ENCODE data around the gene MCEMP1.

DNA sequence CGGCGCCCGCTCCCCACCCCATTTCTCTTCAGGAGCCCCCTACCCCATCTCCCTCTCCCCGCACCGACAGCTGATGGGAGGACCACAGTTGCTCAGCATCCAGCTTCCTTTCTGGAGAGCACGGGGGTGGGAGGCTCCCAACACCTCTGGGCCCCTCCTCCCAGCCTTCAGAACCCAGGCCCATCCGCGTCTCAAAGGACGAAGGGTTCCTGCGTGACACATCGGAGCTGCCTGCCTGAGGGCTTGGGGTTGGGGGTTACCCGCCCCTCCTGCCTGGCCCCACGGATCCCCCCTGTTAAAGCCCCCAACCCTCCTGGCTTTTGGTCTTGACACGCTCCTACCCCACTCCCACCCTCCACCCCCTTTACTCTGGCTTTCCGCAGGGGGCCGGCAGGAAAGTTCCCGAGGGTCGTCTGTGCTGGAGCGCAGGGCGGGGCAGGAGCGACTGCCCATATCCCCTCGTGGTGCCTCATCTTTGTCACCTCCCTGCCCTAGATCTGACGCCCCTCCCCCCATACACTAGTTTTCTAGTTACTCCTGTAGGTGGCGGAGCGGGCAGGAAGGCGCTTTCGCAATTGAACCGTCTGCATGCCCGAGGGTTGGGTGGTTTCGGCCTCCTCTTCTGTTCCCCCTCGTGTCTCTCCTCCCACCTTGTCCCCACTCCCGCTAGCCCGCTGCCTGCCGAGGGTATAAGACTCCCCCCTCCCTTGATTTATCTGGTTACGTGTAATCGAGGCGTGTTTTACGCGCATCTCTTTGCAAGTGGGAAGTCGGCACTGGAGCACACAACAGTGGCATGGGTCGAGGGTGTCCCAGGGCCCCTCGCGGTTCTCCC is 4.7 kb downstream of the MCEMP1 start:
- TF ChIP-seq, protein P1, sequence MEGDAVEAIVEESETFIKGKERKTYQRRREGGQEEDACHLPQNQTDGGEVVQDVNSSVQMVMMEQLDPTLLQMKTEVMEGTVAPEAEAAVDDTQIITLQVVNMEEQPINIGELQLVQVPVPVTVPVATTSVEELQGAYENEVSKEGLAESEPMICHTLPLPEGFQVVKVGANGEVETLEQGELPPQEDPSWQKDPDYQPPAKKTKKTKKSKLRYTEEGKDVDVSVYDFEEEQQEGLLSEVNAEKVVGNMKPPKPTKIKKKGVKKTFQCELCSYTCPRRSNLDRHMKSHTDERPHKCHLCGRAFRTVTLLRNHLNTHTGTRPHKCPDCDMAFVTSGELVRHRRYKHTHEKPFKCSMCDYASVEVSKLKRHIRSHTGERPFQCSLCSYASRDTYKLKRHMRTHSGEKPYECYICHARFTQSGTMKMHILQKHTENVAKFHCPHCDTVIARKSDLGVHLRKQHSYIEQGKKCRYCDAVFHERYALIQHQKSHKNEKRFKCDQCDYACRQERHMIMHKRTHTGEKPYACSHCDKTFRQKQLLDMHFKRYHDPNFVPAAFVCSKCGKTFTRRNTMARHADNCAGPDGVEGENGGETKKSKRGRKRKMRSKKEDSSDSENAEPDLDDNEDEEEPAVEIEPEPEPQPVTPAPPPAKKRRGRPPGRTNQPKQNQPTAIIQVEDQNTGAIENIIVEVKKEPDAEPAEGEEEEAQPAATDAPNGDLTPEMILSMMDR (IDR thresholded peaks at IDR 0.05), result peak; percentile 49 to 71 (median 60)
- TF ChIP-seq POLR2A (IDR thresholded peaks at IDR 0.05), result no peak

All from adrenal gland (tissue), 5 donors.